Endothelial cell of umbilical vein (primary cell): Measurements from ENCODE around the gene NTN3. TPM values are rescaled to one million over a fixed set of nuclear protein-coding genes. Genes with fewer than 3 reads are reported as not detected.

ENCODE experiments used
- BruUV-seq: library from RNA; stranded (reverse); fragments of 400-500 nt; replicated peaks from 2 replicates; lab custom pipeline; 2021; lab: Mats Ljungman, UMichigan
- CTCF ChIA-PET: fragments of 300-600, 350-600 bp; sonication (Branson Sonifier 250); formaldehyde crosslinking; loops from one replicate; lab custom pipeline; 2021; ENCODE audit warnings: antibody characterized with exemption, inconsistent platforms; lab: Charles Lee
- POLR2A ChIA-PET: fragments of 300-600, 350-600 bp; sonication (Branson Sonifier 250); formaldehyde crosslinking; loops from one replicate; lab custom pipeline; 2021; ENCODE audit warnings: antibody characterized with exemption, inconsistent platforms; lab: Charles Lee
- DNase-seq: peaks from one replicate; pipeline ENCODE4 v3.0.0-alpha.2; 2011; ENCODE audit warnings: low read depth, low spot score
- FAIRE-seq: peaks from 2 replicates; lab custom pipeline; 2011; peaks lifted over from hg19 to GRCh38; lab: Jason Lieb, UNC
- H2AFZ ChIP-seq: 2 replicates; pipeline ENCODE4 v1.6.0; 2012; ENCODE audit warnings: low read depth, low read length, control low read depth, inconsistent platforms
- H3K27ac ChIP-seq: 2 replicates; pipeline ENCODE4 v1.5.1; 2011; ENCODE audit warnings: low read depth, mild to moderate bottlenecking, control low read depth, low read length, moderate library complexity; ENCODE audit not compliant: insufficient read depth
- H3K27me3 ChIP-seq, 2 experiments: 2 replicates each; pipeline versions ENCODE4 v1.6.0 to v1.6.1; 2011; ENCODE audit warnings: low read length in 2 of 2, mixed read lengths in 1 of 2; ENCODE audit not compliant: control insufficient read depth in 2 of 2, insufficient read depth in 2 of 2
- H3K36me3 ChIP-seq, 2 experiments: 2 replicates in 1 of 2; 3 replicates in 1 of 2; pipeline ENCODE4 v1.5.1; 2011; ENCODE audit warnings: low read length in 2 of 2, mild to moderate bottlenecking in 1 of 2, moderate library complexity in 1 of 2; ENCODE audit not compliant: control insufficient read depth in 2 of 2, insufficient read depth in 2 of 2; ENCODE audit errors: extremely low read depth in 1 of 2
- H3K4me1 ChIP-seq: 3 replicates; pipeline ENCODE4 v1.5.1; 2011; ENCODE audit warnings: mild to moderate bottlenecking, low read length; ENCODE audit not compliant: control insufficient read depth, insufficient read depth; ENCODE audit errors: extremely low read depth
- H3K4me2 ChIP-seq: 2 replicates; pipeline ENCODE4 v1.6.1; 2011; ENCODE audit warnings: low read length, control low read depth, mixed read lengths; ENCODE audit not compliant: insufficient read depth
- H3K4me3 ChIP-seq, 3 experiments: fragments of 200-600 bp in 1 of 3; sonication (generic), shearing (Covaris generic) in 1 of 3; replicated peaks in 1 of 3; 2 replicates each; pipeline ENCODE4 v1.5.1; 2011 to 2016; ENCODE audit warnings: control low read depth in 3 of 3, low read length in 3 of 3, mild to moderate bottlenecking in 2 of 3, inconsistent platforms in 1 of 3, low read depth in 1 of 3, moderate library complexity in 1 of 3; ENCODE audit not compliant: insufficient read depth in 1 of 3
- H3K79me2 ChIP-seq: 2 replicates; pipeline ENCODE4 v1.6.0; 2012; ENCODE audit warnings: low read length, inconsistent platforms; ENCODE audit not compliant: control insufficient read depth, insufficient read depth
- H3K9ac ChIP-seq: replicated peaks from 2 replicates; pipeline ENCODE3; 2011; ENCODE audit warnings: low read length, control low read depth; ENCODE audit not compliant: insufficient read depth; ENCODE audit errors: extremely low read depth
- H3K9me1 ChIP-seq: replicated peaks from 3 replicates; pipeline ENCODE4 v1.6.0; 2011; ENCODE audit warnings: mild to moderate bottlenecking, low read length; ENCODE audit not compliant: control insufficient read depth, insufficient read depth; ENCODE audit errors: extremely low read depth
- H3K9me3 ChIP-seq: replicated peaks from 2 replicates; pipeline ENCODE4 v1.5.1; 2012; ENCODE audit warnings: low read length, inconsistent platforms; ENCODE audit not compliant: control insufficient read depth, insufficient read depth
- H4K20me1 ChIP-seq: replicated peaks from 2 replicates; pipeline ENCODE3; 2011; ENCODE audit warnings: mild to moderate bottlenecking, low read length; ENCODE audit not compliant: control insufficient read depth, insufficient read depth; ENCODE audit errors: extremely low read depth
- EZH2 ChIP-seq: IDR thresholded peaks from 2 replicates; pipeline ENCODE4 v1.6.1; 2012; ENCODE audit warnings: borderline replicate concordance, low read depth, mild to moderate bottlenecking, moderate library complexity, low read length, inconsistent platforms; ENCODE audit not compliant: severe bottlenecking
- GATA2 ChIP-seq: IDR thresholded peaks from 2 replicates; pipeline ENCODE4 v1.7.0; 2011; ENCODE audit warnings: low read depth, mild to moderate bottlenecking, moderate library complexity, mixed read lengths, low read length; ENCODE audit not compliant: insufficient read length, insufficient read depth
- POLR2A ChIP-seq: IDR thresholded peaks from 2 replicates; pipeline ENCODE4 v1.6.1; 2012; ENCODE audit warnings: low read depth, mild to moderate bottlenecking, control low read depth, low read length
- POLR2AphosphoS5 ChIP-seq: IDR thresholded peaks from 2 replicates; pipeline ENCODE4 v1.6.1; 2012; ENCODE audit warnings: low read depth, mild to moderate bottlenecking, control low read depth, low read length, moderate library complexity; ENCODE audit not compliant: insufficient read depth
- dilution Hi-C: fragments of 300-500 bp; cut with MboI; formaldehyde crosslinking; loops from one replicate; pipeline ENCODE4 v1.15.0; 2019; ENCODE audit warnings: low sequenced_read_pairs; ENCODE audit not compliant: extremely low pct_ligation_motif_present
- intact Hi-C: fragments of 100-400 bp; cut with micrococcal nuclease; formaldehyde crosslinking; loops from one replicate; pipeline ENCODE4 v1.10.0; 2022
- polyA plus RNA-seq, 4 experiments: library from polyadenylated mRNA; depleted of rRNA in 3 of 4; stranded (reverse) in 3 of 4; unstranded in 1 of 4; fragments of >200 nt; gene quantifications; 2 replicates each; pipeline versions ENCODE4 v1.2.1 to v1.2.3, GENCODE V29; 2011 to 2012; ENCODE audit warnings: missing spikeins in 1 of 4
- total RNA-seq: library from RNA; stranded (reverse); gene quantifications from 2 replicates; pipeline ENCODE4 v1.2.3, GENCODE V29; 2021
- TF ChIP-seq, protein P1 (sequence below): IDR thresholded peaks from 2 replicates; pipeline ENCODE4 v1.6.1; 2011; ENCODE audit not compliant: insufficient read depth, insufficient read length
- TF ChIP-seq, protein P2 (sequence below), 2 donors: IDR thresholded peaks; 1 replicate in 1 of 2; 2 replicates in 1 of 2; pipeline ENCODE4 v1.5.1; 2011; ENCODE audit warnings: low read length in 2 of 2, mild to moderate bottlenecking in 2 of 2, moderate library complexity in 2 of 2, control low read depth in 1 of 2, inconsistent platforms in 1 of 2, low read depth in 1 of 2; ENCODE audit not compliant: insufficient read depth in 1 of 2; ENCODE audit errors: extremely low read depth in 1 of 2

Gene NTN3
- total and polyA plus RNA-seq, 2 donors (not counting 3 experiments of a cell fraction or from before 2014, with no cell fraction given) = 0.15 TPM; not detected in 1

DNA sequence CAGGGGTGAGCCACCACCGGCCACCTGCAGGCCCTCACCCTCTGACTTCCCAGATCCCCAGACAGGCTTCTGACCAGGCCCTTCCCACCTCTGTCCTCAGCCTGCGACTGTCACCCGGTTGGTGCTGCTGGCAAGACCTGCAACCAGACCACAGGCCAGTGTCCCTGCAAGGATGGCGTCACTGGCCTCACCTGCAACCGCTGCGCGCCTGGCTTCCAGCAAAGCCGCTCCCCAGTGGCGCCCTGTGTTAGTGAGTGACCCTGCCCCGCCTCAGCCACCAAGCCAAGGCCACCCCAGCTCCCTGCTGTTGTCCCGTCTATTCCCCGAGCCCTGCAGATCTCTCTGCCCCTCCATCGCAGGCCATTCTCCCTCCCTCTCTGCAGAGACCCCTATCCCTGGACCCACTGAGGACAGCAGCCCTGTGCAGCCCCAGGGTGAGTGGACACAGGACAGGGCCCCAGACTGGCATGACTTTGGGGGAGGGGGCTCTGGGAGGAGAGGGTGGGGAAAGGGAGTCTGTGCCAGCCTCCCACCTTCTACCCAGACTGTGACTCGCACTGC is 1.9 kb downstream of the NTN3 start:
- H4K20me1 ChIP-seq = no peaks in the 10 kb centered on the region
- no TSS peak for BruUV-seq
- no peak for DNase-seq
- H3K9me1 ChIP-seq = no peaks in the 10 kb centered on the region
- no peak for FAIRE-seq
- ChIA-PET CTCF (no interaction called here), POLR2A (interaction anchor here (0.6 kb wide), 1 partner anchor 16 kb away, joined by 3 read pairs; no protein-coding TSS in a partner anchor)
- H3K79me2 ChIP-seq = peaks cover 6% of the 10 kb centered on the region
- no peak overlapping the region for H3K4me2 ChIP-seq
- intact Hi-C loops (no loop called here), dilution Hi-C loops (no loop called here)
- no peak overlapping the region for H3K27ac ChIP-seq
- H3K9me3 ChIP-seq = no peaks in the 10 kb centered on the region
- H3K27me3 ChIP-seq = peaks cover 18 to 22% of the 10 kb centered on the region in 2 experiments
- no peaks in the 10 kb centered on the region for H3K36me3 ChIP-seq
- no peak overlapping the region for H3K9ac ChIP-seq
- TF ChIP-seq, protein P1, sequence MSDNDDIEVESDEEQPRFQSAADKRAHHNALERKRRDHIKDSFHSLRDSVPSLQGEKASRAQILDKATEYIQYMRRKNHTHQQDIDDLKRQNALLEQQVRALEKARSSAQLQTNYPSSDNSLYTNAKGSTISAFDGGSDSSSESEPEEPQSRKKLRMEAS = no peak
- peaks cover 15% of the 10 kb centered on the region for H3K4me1 ChIP-seq
- no peak overlapping the region for H3K4me3 ChIP-seq
- H2AFZ ChIP-seq = no peak overlapping the region

DNA sequence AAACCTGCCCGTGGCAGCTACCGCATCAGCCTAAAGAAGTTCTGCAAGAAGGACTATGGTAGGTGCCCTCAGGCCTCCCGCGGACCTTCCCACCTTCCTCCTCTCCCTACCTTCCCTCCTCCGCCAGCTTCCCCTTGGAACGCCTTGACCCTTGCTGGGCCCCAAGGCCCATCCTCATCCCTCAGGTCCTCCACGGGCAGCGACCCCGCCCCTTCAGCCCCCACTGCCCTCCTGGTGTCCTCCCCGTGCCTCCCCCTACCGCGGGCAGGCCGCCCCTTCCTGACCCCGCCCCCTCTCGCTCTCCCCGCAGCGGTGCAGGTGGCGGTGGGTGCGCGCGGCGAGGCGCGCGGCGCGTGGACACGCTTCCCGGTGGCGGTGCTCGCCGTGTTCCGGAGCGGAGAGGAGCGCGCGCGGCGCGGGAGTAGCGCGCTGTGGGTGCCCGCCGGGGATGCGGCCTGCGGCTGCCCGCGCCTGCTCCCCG is 2.4 kb downstream of the NTN3 start:
- H3K79me2 ChIP-seq = peaks cover 9% of the 10 kb centered on the region
- no TSS peak for BruUV-seq
- no peak for FAIRE-seq
- TF ChIP-seq POLR2AphosphoS5 = no peak
- TF ChIP-seq POLR2A = no peak
- TF ChIP-seq, protein P2, sequence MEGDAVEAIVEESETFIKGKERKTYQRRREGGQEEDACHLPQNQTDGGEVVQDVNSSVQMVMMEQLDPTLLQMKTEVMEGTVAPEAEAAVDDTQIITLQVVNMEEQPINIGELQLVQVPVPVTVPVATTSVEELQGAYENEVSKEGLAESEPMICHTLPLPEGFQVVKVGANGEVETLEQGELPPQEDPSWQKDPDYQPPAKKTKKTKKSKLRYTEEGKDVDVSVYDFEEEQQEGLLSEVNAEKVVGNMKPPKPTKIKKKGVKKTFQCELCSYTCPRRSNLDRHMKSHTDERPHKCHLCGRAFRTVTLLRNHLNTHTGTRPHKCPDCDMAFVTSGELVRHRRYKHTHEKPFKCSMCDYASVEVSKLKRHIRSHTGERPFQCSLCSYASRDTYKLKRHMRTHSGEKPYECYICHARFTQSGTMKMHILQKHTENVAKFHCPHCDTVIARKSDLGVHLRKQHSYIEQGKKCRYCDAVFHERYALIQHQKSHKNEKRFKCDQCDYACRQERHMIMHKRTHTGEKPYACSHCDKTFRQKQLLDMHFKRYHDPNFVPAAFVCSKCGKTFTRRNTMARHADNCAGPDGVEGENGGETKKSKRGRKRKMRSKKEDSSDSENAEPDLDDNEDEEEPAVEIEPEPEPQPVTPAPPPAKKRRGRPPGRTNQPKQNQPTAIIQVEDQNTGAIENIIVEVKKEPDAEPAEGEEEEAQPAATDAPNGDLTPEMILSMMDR (IDR thresholded peaks at IDR 0.05; ENCODE audit: extremely low read depth in 1 of 2, insufficient read depth in 1 of 2, low read depth in 1 of 2, low read length in 2 of 2) = no peak
- no peak for TF ChIP-seq GATA2
- TF ChIP-seq EZH2 = no peak
- H3K36me3 ChIP-seq = no peaks in the 10 kb centered on the region
- H3K9me1 ChIP-seq = no peaks in the 10 kb centered on the region
- CTCF ChIA-PET = interaction anchor here (2.8 kb wide), 1 partner anchor 28 kb away, joined by 10 read pairs; no protein-coding TSS in a partner anchor
- H3K4me1 ChIP-seq = peaks cover 11% of the 10 kb centered on the region
- intact Hi-C loops (no loop called here), dilution Hi-C loops (no loop called here)
- H3K4me2 ChIP-seq = no peak overlapping the region
- DNase-seq = no peak
- peak overlapping the region in 1 of 3 experiments; percentile 15 for H3K4me3 ChIP-seq
- no peak overlapping the region for H2AFZ ChIP-seq
- no peaks in the 10 kb centered on the region for H4K20me1 ChIP-seq
- no peak overlapping the region for H3K27ac ChIP-seq
- no peaks in the 10 kb centered on the region for H3K9me3 ChIP-seq
- H3K27me3 ChIP-seq = peaks cover 18 to 22% of the 10 kb centered on the region in 2 experiments
- POLR2A ChIA-PET = interaction anchor here (0.6 kb wide), 1 partner anchor 16 kb away, joined by 3 read pairs; no protein-coding TSS in a partner anchor
- H3K9ac ChIP-seq = no peak overlapping the region
